Erythroblast (primary cell): Measurements from ENCODE around the gene ACTR3.

Source experiments
- GATA1 ChIP-seq: IDR thresholded peaks from 2 replicates; pipeline ENCODE4 v1.6.1; 2011; ENCODE audit warnings: low read depth, mild to moderate bottlenecking, control low read depth, low read length, moderate library complexity
- POLR2A ChIP-seq: IDR thresholded peaks from 2 replicates; pipeline ENCODE4 v1.6.1; 2011; ENCODE audit warnings: mild to moderate bottlenecking, low read length

GRCh38 chr2:113858764-113859163 is 31.1 kb upstream of the ACTR3 start:
- TF ChIP-seq POLR2A = no peak
- TF ChIP-seq GATA1 = no peak
